ENCODE measurements around the gene SCRG1. TPM values are rescaled to one million over a fixed set of nuclear protein-coding genes. Genes with fewer than 3 reads are reported as not detected.

SCRG1 gene
- total and polyA plus RNA-seq, 5 experiments from 2014 or later = not detected

- peak within 1 kb of the TSS; percentile 76 to 98 (median 96) for H3K27ac Mint-ChIP-seq
- ATAC-seq (peak; percentile 82 to 89), DNase-seq (peak; percentile 91 to 99 (median 94))
- H3K4me3 Mint-ChIP-seq = peak within 1 kb of the TSS; percentile 95 to 100 (median 98)
- peaks cover 8 to 29% (median 14%) of the 10 kb centered on the region in 5 donors for H3K27me3 Mint-ChIP-seq
- POLR2A ChIA-PET = interaction anchor here (0.5 to 6.5 kb wide), 13 partner anchors 11 to 1151 kb away, joined by 3 to 271 read pairs (median 5); partner anchors contain the start of genes CEP44, FBXO8, GALNT7 and HMGB2
- peaks cover 8 to 26% (median 17%) of the 10 kb centered on the region in 4 donors for H3K4me1 Mint-ChIP-seq
- H3K36me3 Mint-ChIP-seq = peaks cover 0 to 4% (median 0%) of the 10 kb centered on the region in 3 donors
- no peaks in the 10 kb centered on the region for H3K9me3 Mint-ChIP-seq
Observed at GRCh38 chr4:173370477-173371291, 28.2 kb downstream of the SCRG1 start, which contains the start of gene SAP30. TSS of gene SAP30 (plus strand) at chr4:173370954. CDS start at chr4:173371183, 229 bp downstream.

GRCh38 chr4:173370130-173370476 is 28.8 kb downstream of the SCRG1 start:
- Mint-ChIP-seq H3K4me3 (peak overlapping the region; percentile 83 to 100 (median 98)), H3K9me3 (no peaks in the 10 kb centered on the region), H3K27me3 (peaks cover 8 to 29% (median 12%) of the 10 kb centered on the region in 5 donors), H3K4me1 (peaks cover 8 to 31% (median 17%) of the 10 kb centered on the region in 4 donors), H3K36me3 (peaks cover 0 to 4% (median 0%) of the 10 kb centered on the region in 3 donors), H3K27ac (peak overlapping the region; percentile 76 to 98 (median 96))
- peak; percentile 45 to 49 for ATAC-seq
- POLR2A ChIA-PET = interaction anchor here (0.5 to 6.5 kb wide), 11 partner anchors 12 to 1152 kb away, joined by 3 to 271 read pairs (median 5); partner anchors contain the start of genes CEP44, FBXO8, GALNT7 and HMGB2
- DNase-seq = peak in 5 of 10 donors; percentile 48 to 89 (median 64)

GRCh38 chr4:173367946-173368345 is 31.0 kb downstream of the SCRG1 start:
- no peak for DNase-seq
- no peaks in the 10 kb centered on the region for H3K9me3 Mint-ChIP-seq
- H3K36me3 Mint-ChIP-seq = no peaks in the 10 kb centered on the region
- peaks cover 7 to 26% (median 17%) of the 10 kb centered on the region in 4 donors for H3K4me1 Mint-ChIP-seq
- peak overlapping the region in 1 of 10 donors; percentile 7 for H3K4me3 Mint-ChIP-seq
- POLR2A ChIA-PET = interaction anchor here (6.5 kb wide), 1 partner anchor 34 kb away, joined by 271 read pairs; the partner anchor contains the start of gene HMGB2
- peak overlapping the region in 1 of 10 donors; percentile 19 for H3K27ac Mint-ChIP-seq
- H3K27me3 Mint-ChIP-seq = peaks cover 2 to 18% (median 7%) of the 10 kb centered on the region in 5 donors
- ATAC-seq = no peak

- Mint-ChIP-seq H3K4me1 (peaks cover 7 to 25% (median 17%) of the 10 kb centered on the region in 4 donors), H3K4me3 (no peak overlapping the region), H3K27ac (peak overlapping the region in 1 of 10 donors; percentile 33), H3K9me3 (no peaks in the 10 kb centered on the region), H3K36me3 (no peaks in the 10 kb centered on the region), H3K27me3 (peaks cover 0 to 13% (median 5%) of the 10 kb centered on the region in 5 donors)
- DNase-seq = no peak
- POLR2A ChIA-PET = interaction anchor here (6.5 kb wide), 1 partner anchor 34 kb away, joined by 271 read pairs; the partner anchor contains the start of gene HMGB2
- no peak for ATAC-seq
Observed at GRCh38 chr4:173367285-173367684, 31.6 kb downstream of the SCRG1 start.

- DNase-seq = no peak
- Mint-ChIP-seq H3K27ac (peak overlapping the region in 1 of 10 donors; percentile 46), H3K4me3 (no peak overlapping the region), H3K4me1 (peaks cover 4 to 18% (median 6%) of the 10 kb centered on the region in 4 donors), H3K36me3 (no peaks in the 10 kb centered on the region), H3K9me3 (no peaks in the 10 kb centered on the region), H3K27me3 (no peaks in the 10 kb centered on the region)
- POLR2A ChIA-PET = no interaction called here
- ATAC-seq = no peak
Observed at GRCh38 chr4:173365359-173365996, 33.4 kb downstream of the SCRG1 start.

- no peaks in the 10 kb centered on the region for H3K36me3 Mint-ChIP-seq
- peaks cover 0 to 2% (median 1%) of the 10 kb centered on the region in 5 donors for H3K27me3 Mint-ChIP-seq
- H3K4me1 Mint-ChIP-seq = peaks cover 0 to 11% (median 0%) of the 10 kb centered on the region in 4 donors
- ATAC-seq = no peak
- POLR2A ChIA-PET = no interaction called here
- H3K27ac Mint-ChIP-seq = no peak overlapping the region
- H3K4me3 Mint-ChIP-seq = no peak overlapping the region
- no peak for DNase-seq
- no peaks in the 10 kb centered on the region for H3K9me3 Mint-ChIP-seq
Observed at GRCh38 chr4:173362666-173363065, 36.2 kb downstream of the SCRG1 start.

GRCh38 chr4:173360587-173361221 is 38.2 kb downstream of the SCRG1 start:
- H3K4me3 Mint-ChIP-seq = no peak overlapping the region
- peak overlapping the region in 1 of 10 donors; percentile 53 for H3K27ac Mint-ChIP-seq
- peaks cover 0 to 2% (median 1%) of the 10 kb centered on the region in 5 donors for H3K27me3 Mint-ChIP-seq
- no peaks in the 10 kb centered on the region for H3K36me3 Mint-ChIP-seq
- ATAC-seq = no peak
- no peak for DNase-seq
- no peaks in the 10 kb centered on the region for H3K9me3 Mint-ChIP-seq
- POLR2A ChIA-PET = interaction anchor here (1.3 kb wide), 1 partner anchor 27 kb away, joined by 4 read pairs; the partner anchor contains the start of gene HMGB2
- peaks cover 0 to 5% (median 0%) of the 10 kb centered on the region in 4 donors for H3K4me1 Mint-ChIP-seq

GRCh38 chr4:173357939-173358338 is 41.0 kb downstream of the SCRG1 start:
- Mint-ChIP-seq H3K9me3 (no peaks in the 10 kb centered on the region), H3K27me3 (peaks cover 0 to 2% (median 1%) of the 10 kb centered on the region in 5 donors), H3K36me3 (no peaks in the 10 kb centered on the region), H3K27ac (no peak overlapping the region), H3K4me3 (no peak overlapping the region), H3K4me1 (no peaks in the 10 kb centered on the region)
- no peak for ATAC-seq
- no peak for DNase-seq
- POLR2A ChIA-PET = interaction anchor here (0.8 kb wide), 1 partner anchor 12 kb away, joined by 5 read pairs; no protein-coding TSS in a partner anchor

- H3K9me3 Mint-ChIP-seq = no peaks in the 10 kb centered on the region
- POLR2A ChIA-PET = interaction anchor here (1.2 kb wide), 1 partner anchor 12 kb away, joined by 3 read pairs; no protein-coding TSS in a partner anchor
- H3K4me3 Mint-ChIP-seq = no peak overlapping the region
- peaks cover 0 to 5% (median 0%) of the 10 kb centered on the region in 3 donors for H3K36me3 Mint-ChIP-seq
- no peak for ATAC-seq
- peaks cover 0 to 8% (median 4%) of the 10 kb centered on the region in 5 donors for H3K27me3 Mint-ChIP-seq
- H3K27ac Mint-ChIP-seq = no peak overlapping the region
- H3K4me1 Mint-ChIP-seq = peaks cover 0 to 4% (median 0%) of the 10 kb centered on the region in 4 donors
- DNase-seq = no peak
Observed at GRCh38 chr4:173347467-173347866, 51.4 kb downstream of the SCRG1 start.

GRCh38 chr4:173346074-173346473 is 52.8 kb downstream of the SCRG1 start:
- DNase-seq = no peak
- POLR2A ChIA-PET = interaction anchor here (0.8 to 1.4 kb wide), 2 partner anchors 11 to 25 kb away, joined by 3 read pairs; partner anchors contain the start of gene SAP30
- no peak for ATAC-seq
- Mint-ChIP-seq H3K27ac (no peak overlapping the region), H3K4me1 (peaks cover 0 to 4% (median 0%) of the 10 kb centered on the region in 4 donors), H3K27me3 (peaks cover 0 to 8% (median 4%) of the 10 kb centered on the region in 5 donors), H3K4me3 (no peak overlapping the region), H3K36me3 (peaks cover 0 to 5% (median 0%) of the 10 kb centered on the region in 3 donors), H3K9me3 (no peaks in the 10 kb centered on the region)

- POLR2A ChIA-PET = interaction anchor here (0.6 to 1.4 kb wide), 3 partner anchors 11 to 177 kb away, joined by 3 to 4 read pairs (median 3); partner anchors contain the start of genes GALNT7 and SAP30
- no peak for ATAC-seq
- Mint-ChIP-seq H3K27ac (no peak overlapping the region), H3K9me3 (no peaks in the 10 kb centered on the region), H3K4me3 (no peak overlapping the region), H3K36me3 (peaks cover 0 to 5% (median 0%) of the 10 kb centered on the region in 3 donors), H3K4me1 (peaks cover 0 to 4% (median 0%) of the 10 kb centered on the region in 4 donors), H3K27me3 (peaks cover 0 to 9% (median 4%) of the 10 kb centered on the region in 5 donors)
- no peak for DNase-seq
Observed at GRCh38 chr4:173345648-173346047, 53.3 kb downstream of the SCRG1 start.

Data from naive thymus-derived CD8-positive, alpha-beta T cell (primary cell).